Endodermal cell (in vitro differentiated cells): Measurements from ENCODE around the gene PXT1. TPM values are rescaled to one million over a fixed set of nuclear protein-coding genes. Genes with fewer than 3 reads are reported as not detected.

ENCODE experiments used
- DNase-seq: peaks from one replicate; pipeline ENCODE4 v3.0.0-alpha.2; 2017
- H3K27ac ChIP-seq: 2 replicates; pipeline ENCODE4 v1.5.1; 2013; ENCODE audit warnings: mild to moderate bottlenecking, low read depth, low read length, moderate library complexity
- H3K27me3 ChIP-seq: 2 replicates; pipeline ENCODE4 v1.6.1; 2013; ENCODE audit warnings: mild to moderate bottlenecking, low read length, moderate library complexity; ENCODE audit not compliant: insufficient read depth, control insufficient read depth, poor library complexity, severe bottlenecking
- H3K36me3 ChIP-seq: 2 replicates; pipeline ENCODE4 v1.7.0; 2013; ENCODE audit warnings: mild to moderate bottlenecking, low read length, moderate library complexity; ENCODE audit not compliant: control insufficient read depth, insufficient read depth
- H3K4me1 ChIP-seq: one replicate; pipeline ENCODE4 v1.7.0; 2013; ENCODE audit warnings: low read length; ENCODE audit not compliant: control insufficient read depth, insufficient read depth
- H3K4me3 ChIP-seq: 2 replicates; pipeline ENCODE4 v1.5.1; 2013; ENCODE audit warnings: mild to moderate bottlenecking, low read length, moderate library complexity
- H3K9ac ChIP-seq: 2 replicates; pipeline ENCODE4 v1.6.1; 2013; ENCODE audit warnings: mild to moderate bottlenecking, low read length, moderate library complexity; ENCODE audit not compliant: poor library complexity, severe bottlenecking; ENCODE audit errors: extremely low read depth
- H3K9me3 ChIP-seq: 2 replicates; pipeline ENCODE4 v1.6.1; 2013; ENCODE audit warnings: mild to moderate bottlenecking, low read length, moderate library complexity; ENCODE audit not compliant: control insufficient read depth
- H3K27ac Mint-ChIP-seq: 2 replicates; pipeline ENCODE4 v1.8.0; 2020; ENCODE audit warnings: mixed read lengths
- H3K27me3 Mint-ChIP-seq: 2 replicates; pipeline ENCODE4 v1.8.0; 2021; ENCODE audit warnings: mild to moderate bottlenecking, mixed read lengths; ENCODE audit not compliant: insufficient read depth
- H3K36me3 Mint-ChIP-seq: 2 replicates; pipeline ENCODE4 v1.8.0; 2020; ENCODE audit warnings: low read depth, mixed read lengths
- H3K4me1 Mint-ChIP-seq: 2 replicates; pipeline ENCODE4 v1.8.0; 2020; ENCODE audit warnings: mixed read lengths
- H3K4me3 Mint-ChIP-seq: 2 replicates; pipeline ENCODE4 v1.8.0; 2020; ENCODE audit warnings: mild to moderate bottlenecking, moderate library complexity, mixed read lengths
- H3K9me3 Mint-ChIP-seq: 2 replicates; pipeline ENCODE4 v1.8.0; 2020; ENCODE audit warnings: mild to moderate bottlenecking, mixed read lengths
- CTCF ChIP-seq: fragments of 200-600 bp; sonication (generic); conservative IDR thresholded peaks from 2 replicates; pipeline ENCODE4 v1.5.0; 2021; ENCODE audit warnings: antibody characterized with exemption, mild to moderate bottlenecking
- WGBS, 2 experiments: methylation state at CpG; one replicate each; pipeline versions ENCODE4 v1.1.5 to v1.1.7; 2013; ENCODE audit warnings: missing lambda C conversion rate in 2 of 2, mixed read lengths in 1 of 2; ENCODE audit not compliant: insufficient coverage in 1 of 2, insufficient read length in 1 of 2; 5-methylcytosine and 5-hydroxymethylcytosine counted together
- total RNA-seq, 2 donors: library from RNA; stranded (reverse); fragmentation: NEBNext Ultra II Directional in 1 of 2; extraction: Animal tissue kit (Norgen Biotek cat#: 25700) in 1 of 2; gene quantifications; 2 replicates in 1 of 2; 3 replicates in 1 of 2; pipeline ENCODE4 v1.2.1, GENCODE V29; 2021

The PXT1 gene
- total RNA-seq, 2 donors from 2014 or later = 0.15 TPM; not detected in 1

GRCh38 chr6:36489426-36489825 lies 46.8 kb upstream of the PXT1 start:
- peaks cover 53% of the 10 kb centered on the region for H3K36me3 Mint-ChIP-seq
- no peak for DNase-seq
- H3K27ac Mint-ChIP-seq = no peak overlapping the region
- H3K4me1 Mint-ChIP-seq = peaks cover 12% of the 10 kb centered on the region
- WGBS, 2 experiments = 92 to 95% methylated on average over 4 of the region's 4 CpGs
- H3K9me3 Mint-ChIP-seq = no peaks in the 10 kb centered on the region
- Histone ChIP-seq H3K9me3 (no peaks in the 10 kb centered on the region), H3K4me3 (no peak overlapping the region), H3K36me3 (peaks cover 56% of the 10 kb centered on the region), H3K4me1 (peaks cover 12% of the 10 kb centered on the region), H3K27me3 (no peaks in the 10 kb centered on the region), H3K27ac (no peak overlapping the region), H3K9ac (no peak overlapping the region)
- no peaks in the 10 kb centered on the region for H3K27me3 Mint-ChIP-seq
- no peak overlapping the region for H3K4me3 Mint-ChIP-seq
- TF ChIP-seq CTCF = no peak

- H3K27ac Mint-ChIP-seq = no peak overlapping the region
- peaks cover under 1% of the 10 kb centered on the region for H3K4me1 ChIP-seq
- no peaks in the 10 kb centered on the region for H3K27me3 ChIP-seq
- H3K27ac ChIP-seq = no peak overlapping the region
- H3K4me3 ChIP-seq = no peak overlapping the region
- no peak overlapping the region for H3K4me3 Mint-ChIP-seq
- no peak for TF ChIP-seq CTCF
- peaks cover 53% of the 10 kb centered on the region for H3K36me3 Mint-ChIP-seq
- no peaks in the 10 kb centered on the region for H3K9me3 Mint-ChIP-seq
- no peak for DNase-seq
- peaks cover 56% of the 10 kb centered on the region for H3K36me3 ChIP-seq
- H3K27me3 Mint-ChIP-seq = no peaks in the 10 kb centered on the region
- no peak overlapping the region for H3K9ac ChIP-seq
- peaks cover 2% of the 10 kb centered on the region for H3K4me1 Mint-ChIP-seq
- H3K9me3 ChIP-seq = no peaks in the 10 kb centered on the region
Observed at GRCh38 chr6:36488221-36488620, 45.6 kb upstream of the PXT1 start.

DNA sequence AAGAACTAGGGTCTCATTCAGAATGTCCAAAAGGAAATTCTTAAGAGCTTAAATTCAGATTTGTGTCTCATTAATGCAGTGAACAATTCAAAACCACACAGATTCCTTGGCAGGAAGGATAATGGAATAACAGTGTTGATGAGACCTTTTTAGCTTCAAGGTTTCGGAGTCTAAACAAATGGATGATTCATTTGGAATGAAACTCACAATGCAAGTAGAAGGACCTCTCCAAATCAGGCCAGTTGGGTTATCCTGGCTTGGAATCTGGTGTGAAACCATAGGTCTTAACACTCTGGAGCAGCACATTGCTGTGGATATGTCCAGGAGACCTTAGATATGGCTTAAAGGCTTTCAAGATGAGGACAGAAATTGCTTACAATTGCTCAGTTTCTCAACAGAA lies 45.0 kb upstream of the PXT1 start:
- no peak for DNase-seq
- no peaks in the 10 kb centered on the region for H3K9me3 ChIP-seq
- H3K4me3 ChIP-seq = no peak overlapping the region
- Mint-ChIP-seq H3K36me3 (peaks cover 53% of the 10 kb centered on the region), H3K4me1 (peaks cover under 1% of the 10 kb centered on the region), H3K4me3 (no peak overlapping the region), H3K27me3 (no peaks in the 10 kb centered on the region), H3K27ac (no peak overlapping the region), H3K9me3 (no peaks in the 10 kb centered on the region)
- WGBS, 2 experiments = 86 to 96% methylated on average over 1 of the region's 1 CpG
- no peak for TF ChIP-seq CTCF
- H3K27me3 ChIP-seq = no peaks in the 10 kb centered on the region
- H3K4me1 ChIP-seq = no peaks in the 10 kb centered on the region
- peaks cover 59% of the 10 kb centered on the region for H3K36me3 ChIP-seq
- H3K27ac ChIP-seq = no peak overlapping the region
- H3K9ac ChIP-seq = no peak overlapping the region
